SU-DHL-6 (cell line): ENCODE data around the gene SUN5.

ENCODE experiments used
- H2AFZ ChIP-seq: fragments of 200-600 bp; sonication (generic); 2 replicates; pipeline ENCODE4 v1.6.1; 2014; ENCODE audit warnings: low read depth, mild to moderate bottlenecking, moderate library complexity, mixed read lengths, antibody characterized with exemption, low read length; ENCODE audit not compliant: severe bottlenecking
- H3F3A ChIP-seq: fragments of 200-600 bp; shearing (Covaris generic); 2 replicates; pipeline ENCODE4 v1.6.0; 2016; ENCODE audit warnings: antibody characterized with exemption, mild to moderate bottlenecking; ENCODE audit not compliant: insufficient read depth
- H3K27ac ChIP-seq: fragments of 200-600 bp; sonication (generic); 2 replicates; pipeline ENCODE4 v1.5.1; 2016; ENCODE audit warnings: low read depth, mild to moderate bottlenecking, low read length, moderate library complexity, mixed read lengths
- H3K27me3 ChIP-seq: fragments of 200-600 bp; sonication (generic), shearing (Covaris generic); 2 replicates; pipeline ENCODE4 v1.6.0; 2014; ENCODE audit warnings: mild to moderate bottlenecking, low read length
- H3K36me3 ChIP-seq: fragments of 200-600 bp; sonication (generic); 2 replicates; pipeline ENCODE4 v1.6.1; 2014; ENCODE audit warnings: mild to moderate bottlenecking, low read length, mixed read lengths
- H3K4me2 ChIP-seq: fragments of 300-600, 200-600 bp; shearing (Covaris generic), sonication (generic); 2 replicates; pipeline ENCODE4 v1.6.0; 2014; ENCODE audit warnings: low read length, low read depth, mild to moderate bottlenecking; ENCODE audit not compliant: poor library complexity, severe bottlenecking
- H3K4me3 ChIP-seq: fragments of 200-600 bp; sonication (generic); 2 replicates; pipeline ENCODE4 v1.5.1; 2014; ENCODE audit warnings: antibody characterized with exemption, low read length, mild to moderate bottlenecking, mixed read lengths; ENCODE audit not compliant: insufficient read depth, poor library complexity, severe bottlenecking
- H3K79me2 ChIP-seq: fragments of 200-600 bp; sonication (generic); 2 replicates; pipeline ENCODE4 v1.6.1; 2014; ENCODE audit warnings: mild to moderate bottlenecking, low read length, moderate library complexity; ENCODE audit not compliant: insufficient read depth
- H3K9ac ChIP-seq: fragments of 200-600 bp; sonication (generic); 2 replicates; pipeline ENCODE4 v1.7.0; 2014; ENCODE audit warnings: mild to moderate bottlenecking, low read length
- H3K9me2 ChIP-seq: fragments of 200-600 bp; sonication (generic); replicated peaks from 2 replicates; pipeline ENCODE4 v1.6.1; 2014; ENCODE audit warnings: low read length; ENCODE audit not compliant: insufficient read depth
- H3K9me3 ChIP-seq: fragments of 200-600 bp; sonication (generic); 2 replicates; pipeline ENCODE4 v1.6.1; 2014; ENCODE audit warnings: low read length, mixed read lengths; ENCODE audit not compliant: insufficient read depth
- H4K20me1 ChIP-seq: fragments of 200-600 bp; sonication (generic); 2 replicates; pipeline ENCODE4 v1.6.1; 2014; ENCODE audit warnings: low read depth, mild to moderate bottlenecking, antibody characterized with exemption, low read length, moderate library complexity, mixed read lengths
- CTCF ChIP-seq: fragments of 200-600 bp; sonication (generic); IDR thresholded peaks from one replicate; pipeline ENCODE4 v1.5.1; 2017; ENCODE audit warnings: antibody characterized with exemption, mild to moderate bottlenecking, low read length, moderate library complexity; ENCODE audit not compliant: insufficient read depth, poor library complexity, severe bottlenecking
- EZH2phosphoT487 ChIP-seq: fragments of 200-600 bp; sonication (generic), shearing (Covaris generic); conservative IDR thresholded peaks from 2 replicates; pipeline ENCODE4 v1.6.1; 2018; ENCODE audit warnings: mild to moderate bottlenecking, antibody characterized with exemption, low read length, moderate library complexity, mixed read lengths

The SUN5 gene

GRCh38 chr20:32973077-32973717 lies 31.0 kb downstream of the SUN5 start:
- no peaks in the 10 kb centered on the region for H3K27me3 ChIP-seq
- H3K9me3 ChIP-seq: no peaks in the 10 kb centered on the region
- H3K36me3 ChIP-seq: no peaks in the 10 kb centered on the region
- no peaks in the 10 kb centered on the region for H3F3A ChIP-seq
- H3K79me2 ChIP-seq: no peaks in the 10 kb centered on the region
- H4K20me1 ChIP-seq: no peaks in the 10 kb centered on the region
- peak overlapping the region; percentile 89 for H3K27ac ChIP-seq
- TF ChIP-seq EZH2phosphoT487 (no peak), CTCF (no peak)
- H3K9me2 ChIP-seq: no peaks in the 10 kb centered on the region
- no peak overlapping the region for H2AFZ ChIP-seq
- H3K4me2 ChIP-seq: no peak overlapping the region
- H3K9ac ChIP-seq: no peak overlapping the region
- H3K4me3 ChIP-seq: no peak overlapping the region

GRCh38 chr20:32972181-32973076 lies 31.8 kb downstream of the SUN5 start:
- H3K27ac ChIP-seq: peak overlapping the region; percentile 89
- peak overlapping the region; percentile 95 for H2AFZ ChIP-seq
- no peaks in the 10 kb centered on the region for H3K27me3 ChIP-seq
- H3K79me2 ChIP-seq: no peaks in the 10 kb centered on the region
- peak overlapping the region; percentile 45 for H3K4me2 ChIP-seq
- H3K9me3 ChIP-seq: no peaks in the 10 kb centered on the region
- H3K9ac ChIP-seq: peak overlapping the region; percentile 42
- H3K4me3 ChIP-seq: peak overlapping the region; percentile 5
- H3F3A ChIP-seq: no peaks in the 10 kb centered on the region
- H3K36me3 ChIP-seq: no peaks in the 10 kb centered on the region
- no peaks in the 10 kb centered on the region for H4K20me1 ChIP-seq
- TF ChIP-seq EZH2phosphoT487 (no peak), CTCF (no peak)
- H3K9me2 ChIP-seq: no peaks in the 10 kb centered on the region

DNA sequence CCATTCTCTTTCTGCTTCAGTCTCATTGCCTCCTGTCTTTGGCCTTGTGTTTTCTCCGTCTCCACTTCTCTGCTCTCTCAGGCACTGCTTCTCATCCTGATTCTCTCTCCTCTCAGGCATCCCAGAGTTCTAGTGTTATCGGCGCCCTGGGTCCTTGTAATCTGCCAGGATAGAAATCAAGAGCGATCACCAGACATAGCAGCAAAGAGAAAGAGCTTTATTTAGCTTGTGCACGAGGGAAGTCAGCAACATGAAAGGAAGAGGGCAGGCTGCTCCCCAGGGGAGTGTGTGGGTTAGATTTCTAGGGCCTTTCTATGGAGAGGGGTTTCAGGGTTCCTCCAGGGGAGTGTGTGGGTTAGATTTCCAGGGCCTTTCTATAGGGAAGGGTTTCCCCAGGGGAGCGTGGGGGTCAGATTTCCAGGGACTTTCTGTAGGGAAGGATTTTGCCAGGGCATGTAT lies 32.5 kb downstream of the SUN5 start:
- TF ChIP-seq EZH2phosphoT487 (no peak), CTCF (no peak)
- H3K36me3 ChIP-seq: no peaks in the 10 kb centered on the region
- peak overlapping the region; percentile 1 for H3K4me3 ChIP-seq
- no peaks in the 10 kb centered on the region for H3K9me3 ChIP-seq
- H4K20me1 ChIP-seq: no peaks in the 10 kb centered on the region
- H3K9ac ChIP-seq: peak overlapping the region; percentile 42
- peak overlapping the region; percentile 89 for H3K27ac ChIP-seq
- peak overlapping the region; percentile 45 for H3K4me2 ChIP-seq
- H3F3A ChIP-seq: no peaks in the 10 kb centered on the region
- peak overlapping the region; percentile 95 for H2AFZ ChIP-seq
- H3K9me2 ChIP-seq: no peaks in the 10 kb centered on the region
- no peaks in the 10 kb centered on the region for H3K27me3 ChIP-seq
- H3K79me2 ChIP-seq: no peaks in the 10 kb centered on the region
